Testis (tissue), 3 donors: ENCODE measurements around the gene TMC1. TPM values are rescaled to one million over a fixed set of nuclear protein-coding genes. Genes with fewer than 3 reads are reported as not detected.

Experiments used
- DNase-seq: peaks from one replicate; pipeline ENCODE4 v3.0.0-alpha.2; 2019
- H3K27ac ChIP-seq, 2 donors: fragments of 200-600 bp; sonication (generic); one replicate each; pipeline ENCODE4 v1.5.1; 2019
- H3K27me3 ChIP-seq: fragments of 200-600 bp; sonication (generic); one replicate; pipeline ENCODE4 v1.5.1; 2019
- H3K36me3 ChIP-seq: fragments of 200-600 bp; sonication (generic); one replicate; pipeline ENCODE4 v1.5.1; 2017; ENCODE audit warnings: low read depth; ENCODE audit errors: missing control alignments
- H3K4me1 ChIP-seq: fragments of 200-600 bp; sonication (generic); one replicate; pipeline ENCODE4 v1.5.1; 2019
- H3K4me3 ChIP-seq, 2 donors: fragments of 200-600 bp; sonication (generic); one replicate each; pipeline ENCODE4 v1.5.1; 2017 to 2019
- H3K9me3 ChIP-seq: fragments of 200-600 bp; sonication (generic); one replicate; pipeline ENCODE4 v1.5.1; 2017
- CTCF ChIP-seq, 3 experiments: fragments of 450-650 bp in 2 of 3; fragments of 200-600 bp in 1 of 3; sonication (generic) in 1 of 3; IDR thresholded peaks; one replicate each; pipeline ENCODE4 v1.5.1; 2016 to 2019; ENCODE audit warnings: antibody characterized with exemption in 3 of 3, mild to moderate bottlenecking in 2 of 3, moderate library complexity in 1 of 3
- POLR2A ChIP-seq: fragments of 450-650 bp; IDR thresholded peaks from one replicate; pipeline ENCODE4 v1.6.1; 2017; ENCODE audit warnings: antibody characterized with exemption, mild to moderate bottlenecking, moderate library complexity
- WGBS, 2 donors: methylation state at CpG; one replicate each; pipeline ENCODE4 v1.1.5; 2018; 5-methylcytosine and 5-hydroxymethylcytosine counted together
- intact Hi-C: fragments of 100-400 bp; cut with DNase I; formaldehyde crosslinking; loops from one replicate; pipeline ENCODE4 v1.15.1; 2023; ENCODE audit warnings: low total_unique reads
- polyA plus RNA-seq: library from polyadenylated mRNA; stranded (reverse); fragments of 350-450 nt; fragmentation: Illumina TruSeq; extraction: RNeasy Lipid Tissue Mini Kit (QIAGEN cat#74804); gene quantifications from one replicate; pipeline ENCODE4 v1.2.3, GENCODE V29; 2014; ENCODE audit warnings: low read depth, low replicate concordance; ENCODE audit not compliant: insufficient read depth
- total RNA-seq, 2 donors: library from RNA; depleted of rRNA; stranded (reverse); fragments of >200 nt; gene quantifications; one replicate each; pipeline ENCODE4 v1.2.3, GENCODE V29; 2016

TMC1 gene
- total and polyA plus RNA-seq, 3 donors from 2014 or later = 2.0 to 5.4 (median 3.0) TPM

GRCh38 chr9:72814083-72814597 lies 292.7 kb downstream of the TMC1 start:
- Histone ChIP-seq H3K4me3 (no peak overlapping the region), H3K36me3 (no peaks in the 10 kb centered on the region), H3K9me3 (no peaks in the 10 kb centered on the region), H3K27ac (peak overlapping the region; percentile 27 to 46), H3K4me1 (peaks cover 4% of the 10 kb centered on the region), H3K27me3 (no peaks in the 10 kb centered on the region)
- peak; percentile 61 for DNase-seq
- TF ChIP-seq CTCF (IDR thresholded peaks at IDR 0.05) = no peak
- TF ChIP-seq POLR2A = no peak
- intact Hi-C loops = no loop called here
- 37 to 52% methylated on average over 7 of the region's 7 CpGs for WGBS, 2 donors

GRCh38 chr9:72816666-72817065 lies 295.3 kb downstream of the TMC1 start:
- H3K27me3 ChIP-seq = no peaks in the 10 kb centered on the region
- 95 to 97% methylated on average over 8 of the region's 8 CpGs for WGBS, 2 donors
- TF ChIP-seq POLR2A (no peak), CTCF (IDR thresholded peaks at IDR 0.05) (no peak)
- H3K4me3 ChIP-seq = no peak overlapping the region
- intact Hi-C loops = no loop called here
- H3K4me1 ChIP-seq = peaks cover 4% of the 10 kb centered on the region
- H3K36me3 ChIP-seq = no peaks in the 10 kb centered on the region
- DNase-seq = no peak
- H3K9me3 ChIP-seq = no peaks in the 10 kb centered on the region
- H3K27ac ChIP-seq = no peak overlapping the region

- no peak overlapping the region for H3K27ac ChIP-seq
- DNase-seq = no peak
- 78 to 83% methylated on average over 7 of the region's 7 CpGs for WGBS, 2 donors
- no peak for TF ChIP-seq POLR2A
- no peak for TF ChIP-seq CTCF (IDR thresholded peaks at IDR 0.05)
- H3K4me3 ChIP-seq = no peak overlapping the region
- no peaks in the 10 kb centered on the region for H3K36me3 ChIP-seq
- intact Hi-C loops = no loop called here
- peaks cover 4% of the 10 kb centered on the region for H3K4me1 ChIP-seq
- no peaks in the 10 kb centered on the region for H3K9me3 ChIP-seq
- no peaks in the 10 kb centered on the region for H3K27me3 ChIP-seq
Observed at GRCh38 chr9:72817413-72817812, 296.0 kb downstream of the TMC1 start.

- intact Hi-C loops = no loop called here
- no peak for DNase-seq
- no peaks in the 10 kb centered on the region for H3K9me3 ChIP-seq
Observed at GRCh38 chr9:72818385-72818784, 297.0 kb downstream of the TMC1 start.

More at GRCh38 chr9:72818385-72818784, 297.0 kb downstream of the TMC1 start:
- H3K4me1 ChIP-seq = peaks cover 4% of the 10 kb centered on the region
- no peaks in the 10 kb centered on the region for H3K36me3 ChIP-seq
- WGBS, 2 donors = 93 to 95% methylated on average over 3 of the region's 3 CpGs
- TF ChIP-seq POLR2A (no peak), CTCF (IDR thresholded peaks at IDR 0.05) (no peak)
- H3K4me3 ChIP-seq = no peak overlapping the region
- H3K27me3 ChIP-seq = no peaks in the 10 kb centered on the region
- no peak overlapping the region for H3K27ac ChIP-seq
